IMR-90 (cell line): ENCODE results near the gene EHF. TPM values are rescaled to one million over a fixed set of nuclear protein-coding genes. Genes with fewer than 3 reads are reported as not detected.

Experiments used
- ATAC-seq: fragments of 200-7000 bp; cut with Tn5 transposase; 2 replicates; pipeline ENCODE4 v1.9.1; 2020; ENCODE audit warnings: low read depth, mild to moderate bottlenecking, moderate library complexity
- BruUV-seq: library from RNA; stranded (reverse); fragments of 400-500 nt; replicated peaks from 2 replicates; lab custom pipeline; 2021; lab: Mats Ljungman, UMichigan
- CTCF ChIA-PET: fragments of 300-600 bp; formaldehyde crosslinking; extraction: SDS; loops from one replicate; lab custom pipeline; 2021; ENCODE audit warnings: antibody characterized with exemption; lab: Yijun Ruan, JAX
- POLR2A ChIA-PET: fragments of 300-600 bp; sonication (Branson Sonifier 250); formaldehyde crosslinking; loops from one replicate; lab custom pipeline; 2022; ENCODE audit warnings: antibody characterized with exemption; ENCODE audit not compliant: unreplicated experiment; lab: Charles Lee
- DNase-seq: peaks from one replicate; pipeline ENCODE4 v3.0.0; 2013
- H2AFZ ChIP-seq: replicated peaks from 2 replicates; pipeline ENCODE3; 2013; ENCODE audit warnings: low read length, mild to moderate bottlenecking; ENCODE audit not compliant: poor library complexity
- H2AK5ac ChIP-seq: 2 replicates; pipeline ENCODE4 v1.6.1; 2013; ENCODE audit warnings: low read depth, low read length, inconsistent platforms
- H2AK9ac ChIP-seq: replicated peaks from 2 replicates; pipeline ENCODE3; 2013; ENCODE audit warnings: mild to moderate bottlenecking, low read depth, low read length, moderate library complexity; ENCODE audit not compliant: poor library complexity
- H2BK120ac ChIP-seq: 2 replicates; pipeline ENCODE4 v1.6.1; 2013; ENCODE audit warnings: low read depth, low read length, inconsistent platforms
- H2BK15ac ChIP-seq: 3 replicates; pipeline ENCODE4 v1.6.1; 2013; ENCODE audit warnings: low read depth, low read length, inconsistent platforms
- H2BK20ac ChIP-seq: 2 replicates; pipeline ENCODE4 v1.6.1; 2013; ENCODE audit warnings: low read depth, mild to moderate bottlenecking, inconsistent platforms, low read length, moderate library complexity
- H2BK5ac ChIP-seq: 2 replicates; pipeline ENCODE4 v1.6.1; 2013; ENCODE audit warnings: mild to moderate bottlenecking, low read depth, low read length, inconsistent platforms; ENCODE audit not compliant: poor library complexity, severe bottlenecking
- H3K14ac ChIP-seq: replicated peaks from 2 replicates; pipeline ENCODE4 v1.6.1; 2013; ENCODE audit warnings: low read depth, low read length, inconsistent platforms
- H3K18ac ChIP-seq: 2 replicates; pipeline ENCODE4 v1.6.1; 2013; ENCODE audit warnings: low read depth, low read length, control low read depth
- H3K23ac ChIP-seq: 2 replicates; pipeline ENCODE4 v1.6.1; 2013; ENCODE audit warnings: low read depth, low read length, inconsistent platforms
- H3K27ac ChIP-seq: 2 replicates; pipeline ENCODE4 v1.5.1; 2013; ENCODE audit warnings: mild to moderate bottlenecking, control low read depth, low read length; ENCODE audit not compliant: insufficient read depth
- H3K27me3 ChIP-seq: 2 replicates; pipeline ENCODE4 v1.6.1; 2013; ENCODE audit warnings: low read length; ENCODE audit not compliant: control insufficient read depth, insufficient read depth
- H3K36me3 ChIP-seq: 2 replicates; pipeline ENCODE4 v1.6.1; 2013; ENCODE audit warnings: low read length, mixed read lengths; ENCODE audit not compliant: control insufficient read depth, insufficient read depth
- H3K4ac ChIP-seq: 2 replicates; pipeline ENCODE4 v1.6.1; 2013; ENCODE audit warnings: low read depth, low read length, inconsistent platforms
- H3K4me1 ChIP-seq: 2 replicates; pipeline ENCODE4 v1.6.1; 2013; ENCODE audit warnings: low read length, mixed read lengths; ENCODE audit not compliant: control insufficient read depth, insufficient read depth
- H3K4me2 ChIP-seq: 2 replicates; pipeline ENCODE4 v1.6.1; 2013; ENCODE audit warnings: low read depth, mild to moderate bottlenecking, control low read depth, low read length, moderate library complexity
- H3K4me3 ChIP-seq: 2 replicates; pipeline ENCODE4 v1.5.1; 2013; ENCODE audit warnings: low read depth, mild to moderate bottlenecking, control low read depth, low read length, moderate library complexity; ENCODE audit not compliant: insufficient read depth
- H3K56ac ChIP-seq: 2 replicates; pipeline ENCODE4 v1.6.1; 2013; ENCODE audit warnings: low read length, inconsistent platforms; ENCODE audit not compliant: insufficient read depth; ENCODE audit errors: extremely low read depth
- H3K79me1 ChIP-seq, 2 experiments: 2 replicates each; pipeline ENCODE4 v1.6.1; 2013; ENCODE audit warnings: low read length in 2 of 2, inconsistent platforms in 1 of 2, low read depth in 1 of 2
- H3K9ac ChIP-seq: 2 replicates; pipeline ENCODE4 v1.6.1; 2013; ENCODE audit warnings: low read depth, low read length, control low read depth
- H3K9me1 ChIP-seq: 2 replicates; pipeline ENCODE4 v1.6.1; 2013; ENCODE audit warnings: low read length, inconsistent platforms; ENCODE audit not compliant: insufficient read depth
- H3K9me3 ChIP-seq: 2 replicates; pipeline ENCODE4 v1.6.1; 2013; ENCODE audit warnings: low read length; ENCODE audit not compliant: control insufficient read depth, insufficient read depth
- H4K20me1 ChIP-seq: 2 replicates; pipeline ENCODE4 v1.6.1; 2013; ENCODE audit warnings: low read length, inconsistent platforms; ENCODE audit not compliant: insufficient read depth
- H4K5ac ChIP-seq: 2 replicates; pipeline ENCODE4 v1.6.1; 2013; ENCODE audit warnings: mild to moderate bottlenecking, low read depth, low read length, control low read depth
- H4K8ac ChIP-seq, 2 experiments: 2 replicates each; pipeline ENCODE4 v1.6.1; 2013; ENCODE audit warnings: low read depth in 2 of 2, low read length in 2 of 2, control low read depth in 1 of 2, inconsistent platforms in 1 of 2
- H4K91ac ChIP-seq: 2 replicates; pipeline ENCODE4 v1.6.1; 2013; ENCODE audit warnings: low read depth, low read length, inconsistent platforms; ENCODE audit not compliant: insufficient read depth
- BHLHE40 ChIP-seq: fragments of 150-350 bp; IDR thresholded peaks from 2 replicates; pipeline ENCODE4 v1.6.1; 2016; ENCODE audit warnings: mild to moderate bottlenecking, low read depth, low read length
- CEBPB ChIP-seq: IDR thresholded peaks from 2 replicates; pipeline ENCODE4 v1.6.1; 2012; ENCODE audit warnings: low read depth, low read length, improper control_type of control experiment
- CHD1 ChIP-seq: IDR thresholded peaks from 2 replicates; pipeline ENCODE4 v1.6.1; 2012; ENCODE audit warnings: low read depth, low read length, improper control_type of control experiment
- FOS ChIP-seq: fragments of 150-350 bp; IDR thresholded peaks from 2 replicates; pipeline ENCODE4 v1.6.1; 2016; ENCODE audit warnings: low read depth, low read length
- MAFK ChIP-seq: IDR thresholded peaks from 2 replicates; pipeline ENCODE4 v1.6.1; 2012; ENCODE audit warnings: low read depth, low read length, improper control_type of control experiment
- MAZ ChIP-seq: IDR thresholded peaks from 2 replicates; pipeline ENCODE4 v1.6.1; 2012; ENCODE audit warnings: low read depth, mild to moderate bottlenecking, low read length, improper control_type of control experiment, moderate library complexity, borderline replicate concordance
- MXI1 ChIP-seq: IDR thresholded peaks from 2 replicates; pipeline ENCODE4 v1.6.1; 2012; ENCODE audit warnings: low read depth, mild to moderate bottlenecking, low read length, moderate library complexity, borderline replicate concordance
- NFE2L2 ChIP-seq: fragments of 150-350 bp; IDR thresholded peaks from 2 replicates; pipeline ENCODE4 v1.6.1; 2016; ENCODE audit warnings: low read depth, mild to moderate bottlenecking, low read length
- POLR2A ChIP-seq: IDR thresholded peaks from 2 replicates; pipeline ENCODE4 v1.6.1; 2012; ENCODE audit warnings: mild to moderate bottlenecking, low read depth, low read length
- RAD21 ChIP-seq: IDR thresholded peaks from 2 replicates; pipeline ENCODE4 v1.6.1; 2012; ENCODE audit warnings: low read length, improper control_type of control experiment
- RCOR1 ChIP-seq: IDR thresholded peaks from 2 replicates; pipeline ENCODE4 v1.6.1; 2012; ENCODE audit warnings: mild to moderate bottlenecking, low read length, improper control_type of control experiment; ENCODE audit not compliant: insufficient replicate concordance
- RFX5 ChIP-seq: IDR thresholded peaks from 2 replicates; pipeline ENCODE4 v1.8.0; 2012; ENCODE audit warnings: low read depth, mild to moderate bottlenecking, low read length, moderate library complexity
- SMC3 ChIP-seq: fragments of 150-350 bp; IDR thresholded peaks from 2 replicates; pipeline ENCODE4 v1.6.1; 2016; ENCODE audit warnings: low read depth, mild to moderate bottlenecking, antibody characterized with exemption, low read length, moderate library complexity
- WGBS, 2 experiments: methylation state at CpG; one replicate each; pipeline versions ENCODE4 v1.1.5 to v1.1.7; 2013; ENCODE audit warnings: missing lambda C conversion rate in 2 of 2; ENCODE audit not compliant: insufficient read length in 1 of 2; ENCODE audit errors: extremely low coverage in 2 of 2; 5-methylcytosine and 5-hydroxymethylcytosine counted together
- dilution Hi-C: fragments of 300-500 bp; cut with HindIII; formaldehyde crosslinking; loops from one replicate; pipeline ENCODE4 v1.14.3; 2018; ENCODE audit warnings: low sequenced_read_pairs; ENCODE audit not compliant: unreplicated experiment
- in situ Hi-C: fragments of 300-500 bp; cut with MboI; formaldehyde crosslinking; loops from 3 replicates; pipeline ENCODE4 v1.14.3; 2019; ENCODE audit warnings: low sequenced_read_pairs, inconsistent platforms, mixed read lengths
- intact Hi-C: fragments of 100-400 bp; cut with micrococcal nuclease; formaldehyde crosslinking; loops from 2 replicates; pipeline ENCODE4 v1.10.0; 2022
- polyA plus RNA-seq, 3 experiments: library from polyadenylated mRNA; depleted of rRNA; stranded (reverse); fragments of >200 nt; gene quantifications; 2 replicates each; pipeline ENCODE4 v1.2.3, GENCODE V29; 2012; ENCODE audit warnings: low replicate concordance in 1 of 3
- total RNA-seq: library from RNA; depleted of rRNA; stranded (reverse); fragments of >200 nt; gene quantifications from 2 replicates; pipeline ENCODE4 v1.2.3, GENCODE V29; 2012
- TF ChIP-seq, protein P1 (sequence below): fragments of 150-350 bp; IDR thresholded peaks from 2 replicates; pipeline ENCODE4 v1.6.1; 2016; ENCODE audit warnings: low read depth, mild to moderate bottlenecking, low read length, moderate library complexity, borderline replicate concordance
- TF ChIP-seq, protein P2 (sequence below): fragments of 150-350 bp; IDR thresholded peaks from 2 replicates; pipeline ENCODE4 v1.6.1; 2017; ENCODE audit warnings: mild to moderate bottlenecking, antibody characterized with exemption, low read length, low read depth

Gene EHF
- total and polyA plus RNA-seq, 2 of the 4 experiments (the other 2 are of a cell fraction): under 0.01 TPM; not detected in 1

DNA sequence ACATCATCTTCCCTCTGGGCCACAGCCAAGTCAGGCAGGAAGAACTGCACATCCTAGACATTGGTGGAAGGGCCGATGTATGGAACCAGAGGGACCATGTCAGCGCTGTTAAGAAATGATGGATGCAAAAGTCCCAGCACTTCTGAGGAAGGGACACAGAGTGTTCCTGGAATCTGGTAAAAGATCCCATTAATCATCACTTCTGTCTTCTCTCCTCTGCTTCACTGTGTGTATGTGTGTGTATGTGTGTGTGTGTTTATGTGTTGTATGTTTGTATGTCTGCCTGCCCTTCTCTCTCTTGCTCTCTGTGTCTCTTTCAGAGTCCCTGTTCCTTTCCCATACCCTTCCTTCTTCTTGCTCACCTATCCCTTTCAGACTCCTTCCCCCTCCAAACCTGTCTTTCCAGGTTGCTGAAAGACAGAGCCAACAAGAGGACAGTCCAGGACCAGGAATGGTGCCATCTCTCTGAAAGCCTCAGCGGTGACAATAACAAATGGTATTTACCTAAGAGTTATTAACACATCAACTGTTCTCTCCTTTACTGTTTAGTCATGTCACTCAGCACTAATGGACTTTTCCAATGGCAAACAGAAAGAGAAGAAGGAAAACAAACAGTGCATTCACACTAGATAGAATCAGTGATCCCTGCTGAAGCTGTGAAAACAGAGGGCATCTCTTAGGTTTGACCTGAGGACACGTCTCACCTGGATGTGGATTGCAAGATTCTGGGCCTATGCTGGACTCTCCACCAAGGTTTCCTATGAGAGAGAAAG lies 47.1 kb downstream of the EHF start:
- H3K18ac ChIP-seq: no peak overlapping the region
- H2BK15ac ChIP-seq: 0 out of 3 replicates have a peak overlapping the region, but pooled peaks have one; percentile 17
- H2AFZ ChIP-seq: no peak overlapping the region
- no TSS peak for BruUV-seq
- no peak overlapping the region for H4K91ac ChIP-seq
- no peak overlapping the region for H3K4me3 ChIP-seq
- H3K9me1 ChIP-seq: no peaks in the 10 kb centered on the region
- no peaks in the 10 kb centered on the region for H3K79me1 ChIP-seq
- H3K4me2 ChIP-seq: no peak overlapping the region
- H3K14ac ChIP-seq: peak overlapping the region; percentile 52; the same call in 1 of the 2 replicates
- WGBS, 2 experiments: no CpG with 5 or more reads among the region's 4 CpGs
- no peak overlapping the region; the same call in 1 of the 2 replicates for H3K23ac ChIP-seq
- ATAC-seq: no peak
- H4K8ac ChIP-seq: no peak overlapping the region
- no peak for DNase-seq
- H2AK9ac ChIP-seq: no peak overlapping the region
- H3K9ac ChIP-seq: no peak overlapping the region
- peak overlapping the region; percentile 23 for H2AK5ac ChIP-seq
- no peak overlapping the region for H4K5ac ChIP-seq
- H3K4ac ChIP-seq: no peak overlapping the region
- H2BK20ac ChIP-seq: peak overlapping the region; percentile 9; the same call in 1 of the 2 replicates
- intact Hi-C loops: no loop called here
- in situ Hi-C loops: no loop called here
- H3K36me3 ChIP-seq: no peaks in the 10 kb centered on the region
- no peaks in the 10 kb centered on the region for H4K20me1 ChIP-seq
- ChIA-PET POLR2A (no interaction called here), CTCF (no interaction called here)
- H2BK5ac ChIP-seq: peak overlapping the region; percentile 56
- no peak overlapping the region for H3K56ac ChIP-seq
- H3K4me1 ChIP-seq: no peaks in the 10 kb centered on the region; the same call in 1 of the 2 replicates
- no peaks in the 10 kb centered on the region for H3K27me3 ChIP-seq
- dilution Hi-C loops: no loop called here
- H3K27ac ChIP-seq: no peak overlapping the region
- no peaks in the 10 kb centered on the region for H3K9me3 ChIP-seq
- peak overlapping the region; percentile 44 for H2BK120ac ChIP-seq
- TF ChIP-seq RFX5 (no peak), MAFK (no peak), RAD21 (no peak), MAZ (no peak), NFE2L2 (no peak), FOS (no peak), CHD1 (no peak), POLR2A (no peak), CEBPB (no peak), BHLHE40 (no peak), SMC3 (no peak), RCOR1 (no peak), MXI1 (no peak)
- TF ChIP-seq, protein P1, sequence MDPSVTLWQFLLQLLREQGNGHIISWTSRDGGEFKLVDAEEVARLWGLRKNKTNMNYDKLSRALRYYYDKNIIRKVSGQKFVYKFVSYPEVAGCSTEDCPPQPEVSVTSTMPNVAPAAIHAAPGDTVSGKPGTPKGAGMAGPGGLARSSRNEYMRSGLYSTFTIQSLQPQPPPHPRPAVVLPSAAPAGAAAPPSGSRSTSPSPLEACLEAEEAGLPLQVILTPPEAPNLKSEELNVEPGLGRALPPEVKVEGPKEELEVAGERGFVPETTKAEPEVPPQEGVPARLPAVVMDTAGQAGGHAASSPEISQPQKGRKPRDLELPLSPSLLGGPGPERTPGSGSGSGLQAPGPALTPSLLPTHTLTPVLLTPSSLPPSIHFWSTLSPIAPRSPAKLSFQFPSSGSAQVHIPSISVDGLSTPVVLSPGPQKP: no peak
- TF ChIP-seq, protein P2, sequence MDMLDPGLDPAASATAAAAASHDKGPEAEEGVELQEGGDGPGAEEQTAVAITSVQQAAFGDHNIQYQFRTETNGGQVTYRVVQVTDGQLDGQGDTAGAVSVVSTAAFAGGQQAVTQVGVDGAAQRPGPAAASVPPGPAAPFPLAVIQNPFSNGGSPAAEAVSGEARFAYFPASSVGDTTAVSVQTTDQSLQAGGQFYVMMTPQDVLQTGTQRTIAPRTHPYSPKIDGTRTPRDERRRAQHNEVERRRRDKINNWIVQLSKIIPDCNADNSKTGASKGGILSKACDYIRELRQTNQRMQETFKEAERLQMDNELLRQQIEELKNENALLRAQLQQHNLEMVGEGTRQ: no peak
